ENCODE data around the gene AOPEP.

DNA sequence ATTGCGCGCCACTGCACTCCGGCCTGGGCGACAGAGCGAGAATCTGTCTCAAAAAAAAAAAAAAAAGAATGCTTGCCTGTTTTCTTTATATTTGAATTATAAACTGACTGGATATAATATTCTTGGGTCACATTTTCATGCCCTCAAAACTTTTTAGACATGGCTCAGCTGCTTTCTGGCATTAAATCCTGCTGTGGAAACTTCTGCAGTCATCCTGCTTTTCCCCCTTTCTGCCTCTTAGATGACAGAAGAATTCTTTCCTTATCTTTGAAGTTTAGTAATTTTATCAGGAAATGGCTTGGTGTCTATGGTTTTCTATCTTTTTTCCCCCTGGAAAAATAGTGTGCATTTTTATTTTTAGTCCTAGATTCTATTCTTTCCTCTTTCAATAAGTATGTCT, 234.5 kb downstream of the AOPEP start:
- no peak for TF ChIP-seq EZH2phosphoT487 (IDR thresholded peaks at IDR 0.05; ENCODE audit: low read length)
- TF ChIP-seq, protein P1, sequence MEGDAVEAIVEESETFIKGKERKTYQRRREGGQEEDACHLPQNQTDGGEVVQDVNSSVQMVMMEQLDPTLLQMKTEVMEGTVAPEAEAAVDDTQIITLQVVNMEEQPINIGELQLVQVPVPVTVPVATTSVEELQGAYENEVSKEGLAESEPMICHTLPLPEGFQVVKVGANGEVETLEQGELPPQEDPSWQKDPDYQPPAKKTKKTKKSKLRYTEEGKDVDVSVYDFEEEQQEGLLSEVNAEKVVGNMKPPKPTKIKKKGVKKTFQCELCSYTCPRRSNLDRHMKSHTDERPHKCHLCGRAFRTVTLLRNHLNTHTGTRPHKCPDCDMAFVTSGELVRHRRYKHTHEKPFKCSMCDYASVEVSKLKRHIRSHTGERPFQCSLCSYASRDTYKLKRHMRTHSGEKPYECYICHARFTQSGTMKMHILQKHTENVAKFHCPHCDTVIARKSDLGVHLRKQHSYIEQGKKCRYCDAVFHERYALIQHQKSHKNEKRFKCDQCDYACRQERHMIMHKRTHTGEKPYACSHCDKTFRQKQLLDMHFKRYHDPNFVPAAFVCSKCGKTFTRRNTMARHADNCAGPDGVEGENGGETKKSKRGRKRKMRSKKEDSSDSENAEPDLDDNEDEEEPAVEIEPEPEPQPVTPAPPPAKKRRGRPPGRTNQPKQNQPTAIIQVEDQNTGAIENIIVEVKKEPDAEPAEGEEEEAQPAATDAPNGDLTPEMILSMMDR (IDR thresholded peaks at IDR 0.05; ENCODE audit: low read length): no peak

All from MM.1S (cell line).